HG02970 (cell line): Measurements from ENCODE around the gene AHRR.

Experiments used
- ATAC-seq: cut with Tn5 transposase; IDR thresholded peaks from one replicate; pipeline ENCODE4 v1.9.1; 2021; ENCODE audit warnings: mild to moderate bottlenecking, moderate library complexity, moderate number of reproducible peaks; ENCODE audit not compliant: unreplicated experiment, low FRiP score

Gene AHRR

GRCh38 chr5:451587-452458, 130.3 kb downstream of the AHRR start:
- no peak for ATAC-seq

GRCh38 chr5:452978-453710, 131.6 kb downstream of the AHRR start:
- ATAC-seq, result no peak

GRCh38 chr5:453725-454481, 132.4 kb downstream of the AHRR start:
- ATAC-seq, result no peak

GRCh38 chr5:454936-455335, 133.4 kb downstream of the AHRR start:
- ATAC-seq, result no peak

GRCh38 chr5:455806-456205, 134.3 kb downstream of the AHRR start:
- no peak for ATAC-seq

GRCh38 chr5:456351-457194, 135.1 kb downstream of the AHRR start:
- no peak for ATAC-seq

- no peak for ATAC-seq
Observed at GRCh38 chr5:457195-457961, 135.9 kb downstream of the AHRR start.

- ATAC-seq, result no peak
Observed at GRCh38 chr5:458547-459353, 137.2 kb downstream of the AHRR start.

GRCh38 chr5:459562-460272, 138.2 kb downstream of the AHRR start:
- no peak for ATAC-seq

GRCh38 chr5:460273-460625, 138.7 kb downstream of the AHRR start:
- ATAC-seq, result no peak

- no peak for ATAC-seq
Observed at GRCh38 chr5:462051-462481, 140.6 kb downstream of the AHRR start.

GRCh38 chr5:463301-463700, 141.8 kb downstream of the AHRR start:
- no peak for ATAC-seq

- no peak for ATAC-seq
Observed at GRCh38 chr5:463952-464351, 142.4 kb downstream of the AHRR start.

- no peak for ATAC-seq
Observed at GRCh38 chr5:464446-464842, 142.9 kb downstream of the AHRR start.

- no peak for ATAC-seq
Observed at GRCh38 chr5:464843-465590, 143.5 kb downstream of the AHRR start.

- ATAC-seq, result no peak
Observed at GRCh38 chr5:465591-466403, 144.3 kb downstream of the AHRR start.
